IMR-90 (cell line): ENCODE measurements around the gene PCDHB8. TPM values are rescaled to one million over a fixed set of nuclear protein-coding genes. Genes with fewer than 3 reads are reported as not detected.
A peak's percentile ranks its signal among the peaks of the same experiment; 100 is the strongest.
"Not testable (repeated sequence)": the region's sequence is repeated elsewhere in the genome, so short reads cannot be mapped to it uniquely, and the experiment has no call there.

Experiments used
- ATAC-seq: fragments of 200-7000 bp; cut with Tn5 transposase; 2 replicates; pipeline ENCODE4 v1.9.1; 2020; ENCODE audit warnings: low read depth, mild to moderate bottlenecking, moderate library complexity
- BruUV-seq: library from RNA; stranded (reverse); fragments of 400-500 nt; replicated peaks from 2 replicates; lab custom pipeline; 2021; lab: Mats Ljungman, UMichigan
- CTCF ChIA-PET: fragments of 300-600 bp; formaldehyde crosslinking; extraction: SDS; loops from one replicate; lab custom pipeline; 2021; ENCODE audit warnings: antibody characterized with exemption; lab: Yijun Ruan, JAX
- POLR2A ChIA-PET: fragments of 300-600 bp; sonication (Branson Sonifier 250); formaldehyde crosslinking; loops from one replicate; lab custom pipeline; 2022; ENCODE audit warnings: antibody characterized with exemption; ENCODE audit not compliant: unreplicated experiment; lab: Charles Lee
- DNase-seq: peaks from one replicate; pipeline ENCODE4 v3.0.0; 2013
- H2AFZ ChIP-seq: replicated peaks from 2 replicates; pipeline ENCODE3; 2013; ENCODE audit warnings: low read length, mild to moderate bottlenecking; ENCODE audit not compliant: poor library complexity
- H2AK5ac ChIP-seq: 2 replicates; pipeline ENCODE4 v1.6.1; 2013; ENCODE audit warnings: low read depth, low read length, inconsistent platforms
- H2AK9ac ChIP-seq: replicated peaks from 2 replicates; pipeline ENCODE3; 2013; ENCODE audit warnings: mild to moderate bottlenecking, low read depth, low read length, moderate library complexity; ENCODE audit not compliant: poor library complexity
- H2BK120ac ChIP-seq: 2 replicates; pipeline ENCODE4 v1.6.1; 2013; ENCODE audit warnings: low read depth, low read length, inconsistent platforms
- H2BK15ac ChIP-seq: 3 replicates; pipeline ENCODE4 v1.6.1; 2013; ENCODE audit warnings: low read depth, low read length, inconsistent platforms
- H2BK20ac ChIP-seq: 2 replicates; pipeline ENCODE4 v1.6.1; 2013; ENCODE audit warnings: low read depth, mild to moderate bottlenecking, inconsistent platforms, low read length, moderate library complexity
- H2BK5ac ChIP-seq: 2 replicates; pipeline ENCODE4 v1.6.1; 2013; ENCODE audit warnings: mild to moderate bottlenecking, low read depth, low read length, inconsistent platforms; ENCODE audit not compliant: poor library complexity, severe bottlenecking
- H3K14ac ChIP-seq: replicated peaks from 2 replicates; pipeline ENCODE4 v1.6.1; 2013; ENCODE audit warnings: low read depth, low read length, inconsistent platforms
- H3K18ac ChIP-seq: 2 replicates; pipeline ENCODE4 v1.6.1; 2013; ENCODE audit warnings: low read depth, low read length, control low read depth
- H3K23ac ChIP-seq: 2 replicates; pipeline ENCODE4 v1.6.1; 2013; ENCODE audit warnings: low read depth, low read length, inconsistent platforms
- H3K27ac ChIP-seq: 2 replicates; pipeline ENCODE4 v1.5.1; 2013; ENCODE audit warnings: mild to moderate bottlenecking, control low read depth, low read length; ENCODE audit not compliant: insufficient read depth
- H3K27me3 ChIP-seq: 2 replicates; pipeline ENCODE4 v1.6.1; 2013; ENCODE audit warnings: low read length; ENCODE audit not compliant: control insufficient read depth, insufficient read depth
- H3K36me3 ChIP-seq: 2 replicates; pipeline ENCODE4 v1.6.1; 2013; ENCODE audit warnings: low read length, mixed read lengths; ENCODE audit not compliant: control insufficient read depth, insufficient read depth
- H3K4ac ChIP-seq: 2 replicates; pipeline ENCODE4 v1.6.1; 2013; ENCODE audit warnings: low read depth, low read length, inconsistent platforms
- H3K4me1 ChIP-seq: 2 replicates; pipeline ENCODE4 v1.6.1; 2013; ENCODE audit warnings: low read length, mixed read lengths; ENCODE audit not compliant: control insufficient read depth, insufficient read depth
- H3K4me2 ChIP-seq: 2 replicates; pipeline ENCODE4 v1.6.1; 2013; ENCODE audit warnings: low read depth, mild to moderate bottlenecking, control low read depth, low read length, moderate library complexity
- H3K4me3 ChIP-seq: 2 replicates; pipeline ENCODE4 v1.5.1; 2013; ENCODE audit warnings: low read depth, mild to moderate bottlenecking, control low read depth, low read length, moderate library complexity; ENCODE audit not compliant: insufficient read depth
- H3K56ac ChIP-seq: 2 replicates; pipeline ENCODE4 v1.6.1; 2013; ENCODE audit warnings: low read length, inconsistent platforms; ENCODE audit not compliant: insufficient read depth; ENCODE audit errors: extremely low read depth
- H3K79me1 ChIP-seq, 2 experiments: 2 replicates each; pipeline ENCODE4 v1.6.1; 2013; ENCODE audit warnings: low read length in 2 of 2, inconsistent platforms in 1 of 2, low read depth in 1 of 2
- H3K9ac ChIP-seq: 2 replicates; pipeline ENCODE4 v1.6.1; 2013; ENCODE audit warnings: low read depth, low read length, control low read depth
- H3K9me1 ChIP-seq: 2 replicates; pipeline ENCODE4 v1.6.1; 2013; ENCODE audit warnings: low read length, inconsistent platforms; ENCODE audit not compliant: insufficient read depth
- H3K9me3 ChIP-seq: 2 replicates; pipeline ENCODE4 v1.6.1; 2013; ENCODE audit warnings: low read length; ENCODE audit not compliant: control insufficient read depth, insufficient read depth
- H4K20me1 ChIP-seq: 2 replicates; pipeline ENCODE4 v1.6.1; 2013; ENCODE audit warnings: low read length, inconsistent platforms; ENCODE audit not compliant: insufficient read depth
- H4K5ac ChIP-seq: 2 replicates; pipeline ENCODE4 v1.6.1; 2013; ENCODE audit warnings: mild to moderate bottlenecking, low read depth, low read length, control low read depth
- H4K8ac ChIP-seq, 2 experiments: 2 replicates each; pipeline ENCODE4 v1.6.1; 2013; ENCODE audit warnings: low read depth in 2 of 2, low read length in 2 of 2, control low read depth in 1 of 2, inconsistent platforms in 1 of 2
- H4K91ac ChIP-seq: 2 replicates; pipeline ENCODE4 v1.6.1; 2013; ENCODE audit warnings: low read depth, low read length, inconsistent platforms; ENCODE audit not compliant: insufficient read depth
- FOS ChIP-seq: fragments of 150-350 bp; IDR thresholded peaks from 2 replicates; pipeline ENCODE4 v1.6.1; 2016; ENCODE audit warnings: low read depth, low read length
- WGBS, 2 experiments: methylation state at CpG; one replicate each; pipeline versions ENCODE4 v1.1.5 to v1.1.7; 2013; ENCODE audit warnings: missing lambda C conversion rate in 2 of 2; ENCODE audit not compliant: insufficient read length in 1 of 2; ENCODE audit errors: extremely low coverage in 2 of 2; 5-methylcytosine and 5-hydroxymethylcytosine counted together
- dilution Hi-C: fragments of 300-500 bp; cut with HindIII; formaldehyde crosslinking; loops from one replicate; pipeline ENCODE4 v1.14.3; 2018; ENCODE audit warnings: low sequenced_read_pairs; ENCODE audit not compliant: unreplicated experiment
- in situ Hi-C: fragments of 300-500 bp; cut with MboI; formaldehyde crosslinking; loops from 3 replicates; pipeline ENCODE4 v1.14.3; 2019; ENCODE audit warnings: low sequenced_read_pairs, inconsistent platforms, mixed read lengths
- intact Hi-C: fragments of 100-400 bp; cut with micrococcal nuclease; formaldehyde crosslinking; loops from 2 replicates; pipeline ENCODE4 v1.10.0; 2022
- polyA plus RNA-seq, 3 experiments: library from polyadenylated mRNA; depleted of rRNA; stranded (reverse); fragments of >200 nt; gene quantifications; 2 replicates each; pipeline ENCODE4 v1.2.3, GENCODE V29; 2012; ENCODE audit warnings: low replicate concordance in 1 of 3
- total RNA-seq: library from RNA; depleted of rRNA; stranded (reverse); fragments of >200 nt; gene quantifications from 2 replicates; pipeline ENCODE4 v1.2.3, GENCODE V29; 2012
- TF ChIP-seq, protein P1 (sequence below): conservative IDR thresholded peaks from 2 replicates; pipeline ENCODE4 v1.5.1; 2012; ENCODE audit warnings: mild to moderate bottlenecking, low read depth, low read length, improper control_type of control experiment

The PCDHB8 gene
- total and polyA plus RNA-seq, 2 of the 4 experiments (the other 2 are of a cell fraction) = 0.07 to 0.18 TPM

DNA sequence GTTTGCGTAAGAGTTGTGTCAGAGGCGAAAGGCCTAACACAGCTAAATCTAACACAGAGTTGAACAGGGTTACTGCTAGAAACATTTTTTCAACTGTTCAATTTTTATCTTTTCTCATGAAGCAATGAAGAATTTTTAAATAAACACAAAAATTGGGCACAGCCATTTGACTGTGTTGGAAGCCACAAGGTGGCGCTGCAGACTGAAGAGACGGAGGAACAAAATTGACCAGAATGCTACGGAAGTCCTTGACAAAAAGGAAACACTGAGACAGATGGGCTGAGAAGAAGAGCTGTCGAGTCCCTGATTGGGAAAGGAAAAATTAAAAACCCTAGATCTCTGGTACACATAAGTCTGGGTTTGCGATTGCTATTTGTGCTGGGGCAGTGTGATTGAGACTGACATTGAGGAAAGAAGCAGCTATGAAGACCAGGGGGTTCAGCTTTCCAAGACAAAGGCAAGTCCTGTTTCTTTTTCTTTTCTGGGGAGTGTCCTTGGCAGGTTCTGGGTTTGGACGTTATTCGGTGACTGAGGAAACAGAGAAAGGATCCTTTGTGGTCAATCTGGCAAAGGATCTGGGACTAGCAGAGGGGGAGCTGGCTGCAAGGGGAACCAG, 9.4 kb downstream of the PCDHB8 start, which contains the start of gene PCDHB9:
Gene PCDHB9 (plus strand): TSS at position 265 of the 616 bp plus-strand sequence. CDS start 158 bp downstream, at position 423.
- H2AK9ac ChIP-seq = no peak within 1 kb of the TSS
- no peak within 1 kb of the TSS for H2AFZ ChIP-seq
- 40% methylated on average over 3 of the region's 9 CpGs; no CpG with 5 or more reads in 1 of the 2 experiments for WGBS, 2 experiments
- H3K14ac ChIP-seq = no peak within 1 kb of the TSS
- POLR2A ChIA-PET = no interaction called here
- no TSS peak for BruUV-seq
- ATAC-seq (no peak), DNase-seq (peak; percentile 8)
- no peaks in the 10 kb centered on the region for H3K4me1 ChIP-seq
- no peak within 1 kb of the TSS for H2AK5ac ChIP-seq
- no peaks in the 10 kb centered on the region for H3K9me1 ChIP-seq
- 0 out of 2 replicates have a peak within 1 kb of the TSS, but pooled peaks have one; percentile 54 for H3K9ac ChIP-seq
- peaks cover 20% of the 10 kb centered on the region; the same call in 1 of the 2 replicates for H3K9me3 ChIP-seq
- CTCF ChIA-PET = interaction anchor here (0.7 to 1.4 kb wide), 3 partner anchors 22 to 377 kb away, joined by 3 to 5 read pairs (median 3); partner anchors contain the start of gene PCDHB12
- H2BK120ac ChIP-seq = no peak within 1 kb of the TSS
- dilution Hi-C loops = no loop called here
- no peak within 1 kb of the TSS for H4K91ac ChIP-seq
- TF ChIP-seq, protein P1, sequence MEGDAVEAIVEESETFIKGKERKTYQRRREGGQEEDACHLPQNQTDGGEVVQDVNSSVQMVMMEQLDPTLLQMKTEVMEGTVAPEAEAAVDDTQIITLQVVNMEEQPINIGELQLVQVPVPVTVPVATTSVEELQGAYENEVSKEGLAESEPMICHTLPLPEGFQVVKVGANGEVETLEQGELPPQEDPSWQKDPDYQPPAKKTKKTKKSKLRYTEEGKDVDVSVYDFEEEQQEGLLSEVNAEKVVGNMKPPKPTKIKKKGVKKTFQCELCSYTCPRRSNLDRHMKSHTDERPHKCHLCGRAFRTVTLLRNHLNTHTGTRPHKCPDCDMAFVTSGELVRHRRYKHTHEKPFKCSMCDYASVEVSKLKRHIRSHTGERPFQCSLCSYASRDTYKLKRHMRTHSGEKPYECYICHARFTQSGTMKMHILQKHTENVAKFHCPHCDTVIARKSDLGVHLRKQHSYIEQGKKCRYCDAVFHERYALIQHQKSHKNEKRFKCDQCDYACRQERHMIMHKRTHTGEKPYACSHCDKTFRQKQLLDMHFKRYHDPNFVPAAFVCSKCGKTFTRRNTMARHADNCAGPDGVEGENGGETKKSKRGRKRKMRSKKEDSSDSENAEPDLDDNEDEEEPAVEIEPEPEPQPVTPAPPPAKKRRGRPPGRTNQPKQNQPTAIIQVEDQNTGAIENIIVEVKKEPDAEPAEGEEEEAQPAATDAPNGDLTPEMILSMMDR = peak; percentile 38
- TF ChIP-seq FOS = no peak
- no peak within 1 kb of the TSS for H2BK20ac ChIP-seq
- peak within 1 kb of the TSS; percentile 43; the same call in 1 of the 2 replicates for H3K4me3 ChIP-seq
- H2BK5ac ChIP-seq = no peak within 1 kb of the TSS
- no peaks in the 10 kb centered on the region for H3K79me1 ChIP-seq
- H3K27me3 ChIP-seq = no peaks in the 10 kb centered on the region
- H3K4me2 ChIP-seq = peak within 1 kb of the TSS; percentile 57; the same call in 1 of the 2 replicates
- H3K27ac ChIP-seq = no peak within 1 kb of the TSS
- intact Hi-C loops = no loop called here
- H3K23ac ChIP-seq = no peak within 1 kb of the TSS
- no peak within 1 kb of the TSS for H3K18ac ChIP-seq
- H3K56ac ChIP-seq = no peak within 1 kb of the TSS
- in situ Hi-C loops = no loop called here
- no peak within 1 kb of the TSS for H4K8ac ChIP-seq
- no peaks in the 10 kb centered on the region for H4K20me1 ChIP-seq
- no peak within 1 kb of the TSS for H2BK15ac ChIP-seq
- H4K5ac ChIP-seq = no peak within 1 kb of the TSS
- H3K36me3 ChIP-seq = no peaks in the 10 kb centered on the region
- H3K4ac ChIP-seq = no peak within 1 kb of the TSS

DNA sequence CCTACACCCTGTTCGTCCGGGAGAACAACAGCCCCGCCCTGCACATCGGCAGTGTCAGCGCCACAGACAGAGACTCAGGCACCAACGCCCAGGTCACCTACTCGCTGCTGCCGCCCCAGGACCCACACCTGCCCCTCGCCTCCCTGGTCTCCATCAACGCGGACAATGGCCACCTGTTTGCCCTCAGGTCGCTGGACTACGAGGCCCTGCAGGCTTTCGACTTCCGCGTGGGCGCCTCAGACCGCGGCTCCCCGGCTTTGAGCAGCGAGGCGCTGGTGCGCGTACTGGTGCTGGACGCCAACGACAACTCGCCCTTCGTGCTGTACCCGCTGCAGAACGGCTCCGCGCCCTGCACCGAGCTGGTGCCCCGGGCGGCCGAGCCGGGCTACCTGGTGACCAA, 11.1 kb downstream of the PCDHB8 start:
- H4K8ac ChIP-seq, dilution Hi-C loops, CTCF ChIA-PET, H3K27me3 ChIP-seq, H2BK5ac ChIP-seq, H2BK20ac ChIP-seq, H3K36me3 ChIP-seq, H3K4me3 ChIP-seq, H3K14ac ChIP-seq, intact Hi-C loops, in situ Hi-C loops, H3K4me2 ChIP-seq, H3K56ac ChIP-seq, POLR2A ChIA-PET, H3K23ac ChIP-seq, H2AK9ac ChIP-seq, H2BK120ac ChIP-seq, H4K5ac ChIP-seq, DNase-seq, H3K18ac ChIP-seq, H4K20me1 ChIP-seq, H3K79me1 ChIP-seq, H3K9ac ChIP-seq, H2AFZ ChIP-seq, ATAC-seq, BruUV-seq, H3K4me1 ChIP-seq, H3K9me1 ChIP-seq, H4K91ac ChIP-seq, H3K27ac ChIP-seq, H2AK5ac ChIP-seq, H2BK15ac ChIP-seq, H3K4ac ChIP-seq: not testable (repeated sequence)
- H3K9me3 ChIP-seq = peaks cover 15% of the 10 kb centered on the region; the same call in 1 of the 2 replicates
- no CpG with 5 or more reads among the region's 37 CpGs for WGBS, 2 experiments
